HG03175 (cell line): Measurements from ENCODE around the gene OSM.

ENCODE experiments used
- ATAC-seq: cut with Tn5 transposase; IDR thresholded peaks from one replicate; pipeline ENCODE4 v1.9.1; 2021; ENCODE audit warnings: mild to moderate bottlenecking, moderate library complexity; ENCODE audit not compliant: unreplicated experiment

The OSM gene

GRCh38 chr22:30266445-30267381 is at the start of gene OSM:
Gene OSM, minus strand, starts transcription at chr22:30266851. Its CDS starts 52 bp downstream, at chr22:30266799.
- no peak for ATAC-seq

GRCh38 chr22:30315962-30316576 is 49.4 kb upstream of the OSM start:
- no peak for ATAC-seq

- no peak for ATAC-seq
These were observed 48.3 kb upstream of the OSM start for GRCh38 chr22:30314915-30315314.

- no peak for ATAC-seq
These were observed 47.1 kb upstream of the OSM start for GRCh38 chr22:30313527-30314363.

- no peak for ATAC-seq
These were observed 45.4 kb upstream of the OSM start for GRCh38 chr22:30312053-30312452.

- no peak for ATAC-seq
These were observed 44.5 kb upstream of the OSM start for GRCh38 chr22:30310881-30311771.

- peak; percentile 41 for ATAC-seq
These were observed 43.5 kb upstream of the OSM start for GRCh38 chr22:30309951-30310741.

- no peak for ATAC-seq
These were observed 42.0 kb upstream of the OSM start for GRCh38 chr22:30308518-30309230.

GRCh38 chr22:30308093-30308492 is 41.4 kb upstream of the OSM start:
- ATAC-seq: no peak

- ATAC-seq: no peak
These were observed 40.5 kb upstream of the OSM start for GRCh38 chr22:30307041-30307574.

GRCh38 chr22:30306627-30307011 is 40.0 kb upstream of the OSM start:
- ATAC-seq: no peak

GRCh38 chr22:30305906-30306626 is 39.4 kb upstream of the OSM start:
- ATAC-seq: no peak

GRCh38 chr22:30305519-30305905 is 38.9 kb upstream of the OSM start:
- peak; percentile 37 for ATAC-seq

GRCh38 chr22:30304495-30305244 is 38.0 kb upstream of the OSM start:
- no peak for ATAC-seq

- no peak for ATAC-seq
These were observed 36.1 kb upstream of the OSM start for GRCh38 chr22:30302810-30303138.

- no peak for ATAC-seq
These were observed 35.6 kb upstream of the OSM start for GRCh38 chr22:30301995-30302809.

GRCh38 chr22:30299322-30299721 is 32.7 kb upstream of the OSM start:
- no peak for ATAC-seq
